Measurements from ENCODE around the gene RASSF4.

RASSF4 gene

DNA sequence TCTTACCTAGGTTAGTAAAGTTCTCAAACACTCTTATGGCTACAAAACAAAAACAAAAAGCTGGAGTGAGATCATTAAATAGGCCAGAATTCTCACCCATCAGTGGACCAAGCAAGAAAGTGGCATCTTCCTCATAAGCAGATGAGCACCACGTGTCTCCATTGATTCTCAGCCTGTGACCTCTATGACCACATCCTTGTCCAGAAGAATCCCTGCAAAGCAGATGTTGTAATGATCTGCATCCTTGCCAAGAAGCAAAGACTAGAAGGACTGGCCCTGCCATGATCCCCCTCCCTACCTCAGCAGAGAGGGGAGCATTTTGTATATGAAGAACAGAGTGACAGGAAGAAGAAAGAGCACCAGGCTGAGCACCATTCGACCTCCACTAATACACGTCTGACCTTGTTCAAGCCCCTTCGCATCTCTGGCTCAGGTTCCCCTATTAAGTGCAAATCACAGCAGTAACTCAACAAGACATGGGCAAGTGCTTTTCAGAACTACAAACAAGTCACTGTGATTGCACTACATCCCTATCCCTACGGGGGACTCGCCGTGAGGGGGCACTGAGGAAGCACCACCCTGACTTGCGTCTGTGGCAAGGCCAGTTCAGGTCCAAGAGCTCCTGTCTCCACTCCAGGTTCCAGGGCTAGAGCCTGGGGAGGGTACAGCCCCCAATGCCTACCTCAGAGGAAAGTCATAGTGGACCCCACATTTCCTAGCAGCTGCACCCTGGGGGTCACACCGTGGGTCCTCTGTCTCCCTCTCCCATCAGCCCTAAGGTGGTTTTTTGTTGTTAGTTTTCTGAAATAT lies 22.2 kb upstream of the RASSF4 start:
- H3K27ac ChIP-seq (ENCODE audit: low read depth, low read length): no peak overlapping the region
- H3K27me3 ChIP-seq (ENCODE audit: control insufficient read depth in 1 of 2, insufficient read depth in 2 of 2, low read length in 2 of 2): no peaks in the 10 kb centered on the region
- H3K4me1 ChIP-seq (ENCODE audit: insufficient read depth, low read length): peaks cover 24% of the 10 kb centered on the region
- H3K4me3 ChIP-seq (ENCODE audit: low read depth in 1 of 2, low read length in 2 of 2): no peak overlapping the region
- no peaks in the 10 kb centered on the region for H3K36me3 ChIP-seq (ENCODE audit: insufficient read depth, low read length)
- no peaks in the 10 kb centered on the region for H3K9me3 ChIP-seq (ENCODE audit: low read length)
- no peak overlapping the region for H3K9ac ChIP-seq (ENCODE audit: low read length)

DNA sequence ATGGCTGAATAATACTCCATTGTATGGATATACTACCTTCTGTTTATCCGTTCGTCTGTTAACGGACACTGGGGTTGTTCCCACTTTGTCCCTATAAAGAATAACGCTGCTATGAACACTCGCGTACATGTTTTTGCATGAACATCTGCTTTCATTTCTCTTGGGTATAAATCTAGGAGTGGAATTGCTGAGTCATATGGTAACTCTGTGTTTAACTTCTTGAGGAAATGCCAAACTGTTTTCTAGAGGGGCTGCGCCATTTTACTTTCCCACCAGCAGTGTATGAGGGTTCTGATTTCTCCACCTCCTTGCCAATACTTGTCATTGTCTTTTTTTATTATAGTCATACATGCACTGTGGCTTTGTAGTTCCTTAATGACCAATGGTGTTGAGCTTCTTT lies 20.6 kb upstream of the RASSF4 start:
- Histone ChIP-seq H3K9ac (ENCODE audit: low read length) (no peak overlapping the region), H3K4me1 (ENCODE audit: insufficient read depth, low read length) (peaks cover 17% of the 10 kb centered on the region), H3K27me3 (ENCODE audit: control insufficient read depth in 1 of 2, insufficient read depth in 2 of 2, low read length in 2 of 2) (no peaks in the 10 kb centered on the region), H3K36me3 (ENCODE audit: insufficient read depth, low read length) (no peaks in the 10 kb centered on the region), H3K27ac (ENCODE audit: low read depth, low read length) (no peak overlapping the region), H3K9me3 (ENCODE audit: low read length) (no peaks in the 10 kb centered on the region), H3K4me3 (ENCODE audit: low read depth in 1 of 2, low read length in 2 of 2) (no peak overlapping the region)

DNA sequence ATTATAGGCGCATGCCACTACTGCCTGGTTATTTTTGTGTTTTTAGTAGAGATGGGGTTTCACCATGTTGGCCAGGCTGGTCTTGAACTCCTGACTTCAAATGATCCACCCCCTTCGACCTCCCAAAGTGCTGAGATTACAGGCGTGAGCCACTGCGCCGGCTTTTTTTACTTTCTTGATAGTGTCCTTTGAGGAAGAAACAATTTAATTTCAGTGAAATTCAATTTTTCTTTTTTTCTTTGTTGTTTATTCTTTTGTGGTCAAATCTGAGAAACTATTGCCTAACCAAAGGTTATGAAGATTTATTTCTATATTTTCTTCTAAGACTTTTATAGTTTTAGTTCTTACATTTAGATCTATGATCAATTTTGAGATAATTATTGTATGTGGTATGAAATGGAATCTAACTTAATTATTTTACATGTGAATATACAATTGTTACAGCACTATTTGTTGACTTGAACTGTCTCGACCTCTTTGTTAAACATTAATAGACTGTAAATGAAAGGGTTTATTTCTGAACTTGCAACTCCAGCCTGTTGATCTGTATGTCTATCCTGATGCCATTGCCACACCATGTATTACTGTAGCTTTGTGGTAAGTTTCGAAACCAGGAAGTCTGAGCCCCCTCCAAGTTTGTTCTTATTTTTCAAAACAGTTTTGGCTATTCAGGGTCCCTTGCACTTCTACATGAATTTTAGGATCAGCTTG lies 19.8 kb upstream of the RASSF4 start:
- no peak overlapping the region for H3K27ac ChIP-seq (ENCODE audit: low read depth, low read length)
- no peaks in the 10 kb centered on the region for H3K9me3 ChIP-seq (ENCODE audit: low read length)
- no peaks in the 10 kb centered on the region for H3K36me3 ChIP-seq (ENCODE audit: insufficient read depth, low read length)
- H3K4me1 ChIP-seq (ENCODE audit: insufficient read depth, low read length): peaks cover 12% of the 10 kb centered on the region
- H3K9ac ChIP-seq (ENCODE audit: low read length): no peak overlapping the region
- no peaks in the 10 kb centered on the region for H3K27me3 ChIP-seq (ENCODE audit: control insufficient read depth in 1 of 2, insufficient read depth in 2 of 2, low read length in 2 of 2)
- H3K4me3 ChIP-seq (ENCODE audit: low read depth in 1 of 2, low read length in 2 of 2): no peak overlapping the region

DNA sequence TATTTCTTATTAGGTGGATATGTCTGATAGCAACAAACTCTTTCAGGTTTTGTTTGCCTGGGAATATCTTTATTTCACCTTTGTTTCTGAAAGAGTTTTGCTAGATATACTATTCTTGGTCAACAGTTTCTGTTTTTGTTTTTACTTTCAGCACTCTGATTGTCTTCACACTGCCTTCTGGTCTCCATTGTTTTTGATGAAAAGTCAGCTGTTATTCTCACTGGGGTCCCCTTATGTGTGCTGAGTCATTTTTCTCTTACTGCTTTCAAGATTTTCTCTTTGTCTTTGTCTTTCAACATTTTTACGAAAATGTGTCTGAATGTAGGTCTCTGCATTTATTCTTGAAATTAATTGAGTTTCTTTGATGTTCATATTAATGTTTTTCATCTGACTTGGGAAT lies 15.2 kb upstream of the RASSF4 start:
- Histone ChIP-seq H3K27me3 (ENCODE audit: control insufficient read depth in 1 of 2, insufficient read depth in 2 of 2, low read length in 2 of 2) (no peaks in the 10 kb centered on the region), H3K36me3 (ENCODE audit: insufficient read depth, low read length) (no peaks in the 10 kb centered on the region), H3K9me3 (ENCODE audit: low read length) (no peaks in the 10 kb centered on the region), H3K4me1 (ENCODE audit: insufficient read depth, low read length) (no peaks in the 10 kb centered on the region), H3K27ac (ENCODE audit: low read depth, low read length) (no peak overlapping the region), H3K4me3 (ENCODE audit: low read depth in 1 of 2, low read length in 2 of 2) (no peak overlapping the region), H3K9ac (ENCODE audit: low read length) (no peak overlapping the region)

DNA sequence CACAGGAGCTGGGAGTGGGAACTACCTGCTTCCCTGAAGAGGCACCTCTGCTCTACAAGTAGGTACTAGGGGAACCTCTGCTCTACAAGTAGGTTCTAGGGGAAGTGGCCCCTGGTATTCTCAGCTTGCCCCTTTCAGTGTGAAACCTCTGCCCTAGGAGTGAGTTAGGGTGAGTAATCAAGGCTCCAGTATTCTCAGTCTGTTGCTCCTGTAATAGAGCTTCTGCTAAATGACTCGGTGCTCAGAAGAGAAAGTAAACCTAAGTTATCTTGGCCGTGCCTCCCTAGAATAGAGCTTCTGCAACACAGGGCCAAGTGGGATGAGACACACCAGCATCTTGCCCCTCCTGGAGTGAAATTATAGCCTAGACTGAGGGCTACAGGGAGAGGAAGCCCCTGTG lies 13.4 kb upstream of the RASSF4 start:
- H3K27me3 ChIP-seq (ENCODE audit: control insufficient read depth in 1 of 2, insufficient read depth in 2 of 2, low read length in 2 of 2): no peaks in the 10 kb centered on the region
- no peaks in the 10 kb centered on the region for H3K9me3 ChIP-seq (ENCODE audit: low read length)
- no peak overlapping the region for H3K27ac ChIP-seq (ENCODE audit: low read depth, low read length)
- H3K4me1 ChIP-seq (ENCODE audit: insufficient read depth, low read length): peaks cover 6% of the 10 kb centered on the region
- H3K4me3 ChIP-seq (ENCODE audit: low read depth in 1 of 2, low read length in 2 of 2): no peak overlapping the region
- H3K9ac ChIP-seq (ENCODE audit: low read length): no peak overlapping the region
- no peaks in the 10 kb centered on the region for H3K36me3 ChIP-seq (ENCODE audit: insufficient read depth, low read length)

DNA sequence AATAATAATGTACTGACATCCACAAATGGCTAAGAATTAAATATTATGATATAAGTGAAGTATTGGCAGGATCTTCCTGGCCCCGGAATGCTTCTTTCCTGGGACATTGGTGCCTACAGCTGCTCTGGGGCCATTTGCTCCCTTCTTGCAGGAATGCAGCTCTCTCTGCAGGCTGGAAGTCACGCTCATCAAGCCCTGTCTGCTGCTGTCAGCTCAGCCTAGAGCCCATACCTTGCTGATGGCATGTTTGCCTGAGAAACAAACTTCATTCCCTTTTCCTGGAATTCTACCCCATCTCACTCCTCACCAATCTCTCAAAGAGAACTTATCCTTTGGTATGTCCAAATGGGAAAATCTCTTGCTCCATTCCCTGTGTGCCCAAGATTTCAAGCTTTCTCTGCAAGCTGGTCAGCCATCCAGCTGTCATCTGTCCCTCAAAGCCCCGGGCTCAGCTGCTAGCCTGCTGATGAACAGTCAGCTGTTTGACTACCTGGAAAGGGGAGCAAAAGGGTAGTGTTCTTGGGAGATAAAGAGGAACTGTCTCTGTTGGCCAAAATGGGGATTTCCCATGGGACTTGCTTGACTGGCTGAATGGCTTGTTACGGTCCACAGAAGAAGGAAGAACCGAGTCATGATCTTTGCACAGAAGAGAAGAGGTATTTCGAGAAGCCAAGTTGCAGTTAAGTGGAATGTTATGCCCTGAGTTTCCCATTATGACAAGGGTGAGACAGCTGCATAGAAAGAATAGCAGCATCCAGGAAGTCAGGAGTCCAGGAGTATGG lies 12.0 kb upstream of the RASSF4 start:
- no peak overlapping the region for H3K27ac ChIP-seq (ENCODE audit: low read depth, low read length)
- H3K9me3 ChIP-seq (ENCODE audit: low read length): no peaks in the 10 kb centered on the region
- H3K4me3 ChIP-seq (ENCODE audit: low read depth in 1 of 2, low read length in 2 of 2): no peak overlapping the region
- H3K4me1 ChIP-seq (ENCODE audit: insufficient read depth, low read length): peaks cover 6% of the 10 kb centered on the region
- no peaks in the 10 kb centered on the region for H3K27me3 ChIP-seq (ENCODE audit: control insufficient read depth in 1 of 2, insufficient read depth in 2 of 2, low read length in 2 of 2)
- no peaks in the 10 kb centered on the region for H3K36me3 ChIP-seq (ENCODE audit: insufficient read depth, low read length)
- no peak overlapping the region for H3K9ac ChIP-seq (ENCODE audit: low read length)

DNA sequence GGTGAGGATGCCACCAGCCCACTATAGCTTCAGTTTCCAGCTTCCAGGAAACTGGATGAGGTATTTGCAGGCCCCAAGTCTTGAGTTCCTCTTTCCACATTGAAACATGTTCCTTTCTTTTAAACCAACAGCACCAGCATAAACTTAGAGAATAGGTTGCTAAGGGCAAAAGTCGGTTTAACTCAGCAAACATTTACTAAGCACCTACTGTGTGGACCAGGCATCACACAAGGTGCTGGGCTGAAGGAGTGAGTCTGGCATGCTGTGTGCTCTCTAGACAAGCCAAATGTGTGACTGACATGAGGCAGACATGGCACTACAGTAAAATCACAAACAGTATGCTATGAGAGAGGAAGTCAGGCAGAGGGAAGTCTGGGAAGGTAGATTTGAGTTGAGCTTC lies 11.0 kb upstream of the RASSF4 start:
- no peaks in the 10 kb centered on the region for H3K27me3 ChIP-seq (ENCODE audit: control insufficient read depth in 1 of 2, insufficient read depth in 2 of 2, low read length in 2 of 2)
- no peak overlapping the region for H3K27ac ChIP-seq (ENCODE audit: low read depth, low read length)
- no peak overlapping the region for H3K4me3 ChIP-seq (ENCODE audit: low read depth in 1 of 2, low read length in 2 of 2)
- H3K9ac ChIP-seq (ENCODE audit: low read length): no peak overlapping the region
- H3K9me3 ChIP-seq (ENCODE audit: low read length): no peaks in the 10 kb centered on the region
- H3K36me3 ChIP-seq (ENCODE audit: insufficient read depth, low read length): no peaks in the 10 kb centered on the region
- peaks cover 6% of the 10 kb centered on the region for H3K4me1 ChIP-seq (ENCODE audit: insufficient read depth, low read length)

DNA sequence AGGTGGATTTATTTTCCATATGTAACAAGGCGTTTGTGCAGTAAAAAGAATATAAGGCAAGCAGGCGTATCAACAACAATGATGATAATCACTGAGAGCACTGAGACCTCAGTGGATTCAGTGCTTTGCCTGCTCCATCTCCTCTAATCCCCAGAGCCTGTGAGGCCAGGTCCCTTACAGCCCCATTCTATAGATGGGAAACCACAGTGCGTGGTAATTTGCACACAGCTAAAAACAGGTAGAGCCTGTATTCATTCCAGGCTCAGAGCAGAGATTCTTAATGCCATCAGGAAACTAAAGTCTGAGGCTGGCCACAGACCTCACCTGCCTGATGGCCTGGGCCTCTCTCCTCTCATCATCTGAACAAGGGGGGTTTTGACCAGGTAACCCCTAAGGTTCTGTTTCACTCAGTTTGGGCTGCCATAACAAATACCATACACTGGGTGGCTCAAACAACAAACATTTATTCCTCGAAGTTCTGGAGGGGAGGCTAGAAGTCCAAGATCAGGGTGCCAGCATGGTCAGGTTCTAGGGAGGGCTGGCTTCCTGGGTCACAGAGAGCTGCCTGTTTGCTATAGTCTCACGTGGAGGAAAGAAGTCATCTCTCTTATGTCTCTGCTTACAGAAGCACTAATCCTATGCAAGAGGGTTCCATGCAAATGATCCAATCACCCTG lies 10.3 kb upstream of the RASSF4 start:
- H3K27ac ChIP-seq (ENCODE audit: low read depth, low read length): no peak overlapping the region
- H3K9me3 ChIP-seq (ENCODE audit: low read length): no peaks in the 10 kb centered on the region
- H3K4me1 ChIP-seq (ENCODE audit: insufficient read depth, low read length): peaks cover 6% of the 10 kb centered on the region
- H3K36me3 ChIP-seq (ENCODE audit: insufficient read depth, low read length): no peaks in the 10 kb centered on the region
- H3K27me3 ChIP-seq (ENCODE audit: control insufficient read depth in 1 of 2, insufficient read depth in 2 of 2, low read length in 2 of 2): no peaks in the 10 kb centered on the region
- H3K9ac ChIP-seq (ENCODE audit: low read length): no peak overlapping the region
- no peak overlapping the region for H3K4me3 ChIP-seq (ENCODE audit: low read depth in 1 of 2, low read length in 2 of 2)

DNA sequence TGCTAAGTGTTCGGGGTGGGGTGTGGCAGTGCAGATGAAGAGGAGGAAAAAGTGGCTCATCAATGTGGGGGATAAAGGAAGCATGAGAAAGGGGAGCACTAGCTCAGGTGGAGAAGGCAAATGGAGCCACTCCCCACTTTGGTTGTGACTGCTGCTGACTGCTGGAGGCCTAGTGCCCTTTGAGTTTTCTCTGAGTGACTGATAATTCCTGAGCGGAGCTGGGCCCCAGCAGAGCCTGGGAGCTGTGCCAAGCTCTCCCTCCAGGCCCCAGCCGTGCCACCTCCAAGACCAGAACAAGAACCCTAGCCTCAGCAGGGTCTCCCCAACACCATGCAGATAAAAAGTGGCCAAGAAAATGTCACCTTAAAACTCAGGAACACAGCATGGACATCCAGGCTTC lies 9.7 kb upstream of the RASSF4 start:
- no peak overlapping the region for H3K9ac ChIP-seq (ENCODE audit: low read length)
- H3K4me1 ChIP-seq (ENCODE audit: insufficient read depth, low read length): peaks cover 6% of the 10 kb centered on the region
- H3K4me3 ChIP-seq (ENCODE audit: low read depth in 1 of 2, low read length in 2 of 2): no peak overlapping the region
- no peaks in the 10 kb centered on the region for H3K9me3 ChIP-seq (ENCODE audit: low read length)
- H3K36me3 ChIP-seq (ENCODE audit: insufficient read depth, low read length): no peaks in the 10 kb centered on the region
- H3K27me3 ChIP-seq (ENCODE audit: control insufficient read depth in 1 of 2, insufficient read depth in 2 of 2, low read length in 2 of 2): no peaks in the 10 kb centered on the region
- H3K27ac ChIP-seq (ENCODE audit: low read depth, low read length): no peak overlapping the region

DNA sequence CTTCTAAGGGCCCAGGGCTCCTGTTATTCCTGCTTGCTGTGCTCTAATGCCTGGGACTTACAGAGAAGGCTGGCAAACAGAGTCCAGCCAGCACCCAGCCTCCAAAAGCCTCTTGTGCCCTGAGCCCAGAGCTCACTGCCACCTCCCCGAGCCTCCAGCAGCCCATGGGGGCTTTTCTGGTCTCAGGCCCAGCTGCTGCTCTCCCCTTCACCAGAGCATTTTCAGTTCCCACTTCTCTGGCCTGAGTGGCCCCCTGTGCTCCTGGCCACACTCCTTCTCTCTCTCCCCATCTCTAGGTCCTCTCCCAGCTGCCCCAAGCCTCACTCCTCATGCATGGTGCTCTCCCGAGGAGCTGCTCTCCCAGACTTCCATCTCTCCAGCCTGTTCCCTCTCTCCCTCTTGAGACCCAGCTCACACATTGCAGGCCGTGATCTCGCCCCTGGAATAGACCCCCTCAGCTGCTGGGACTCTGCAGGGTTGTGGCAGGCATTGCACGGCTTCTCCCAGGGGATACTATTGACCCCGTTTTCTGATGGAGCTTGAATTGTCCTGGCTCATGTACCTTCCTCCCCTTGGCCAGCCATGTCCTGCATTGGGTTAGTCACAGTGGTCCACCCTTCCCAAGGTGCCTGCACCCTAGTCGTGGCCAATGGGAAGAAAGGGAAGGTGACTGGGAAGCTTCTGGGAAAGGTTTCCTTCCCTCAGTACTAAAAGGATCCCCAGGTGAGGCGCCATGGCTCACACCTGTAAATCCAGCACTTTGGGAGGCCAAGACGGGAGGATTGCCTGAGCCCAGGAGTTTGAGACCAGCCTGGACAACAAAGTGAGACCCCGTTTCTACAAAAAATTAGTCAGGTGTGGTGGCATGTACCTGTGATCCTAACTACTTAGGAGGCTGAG lies 9.0 kb upstream of the RASSF4 start:
- Histone ChIP-seq H3K27ac (ENCODE audit: low read depth, low read length) (no peak overlapping the region), H3K9me3 (ENCODE audit: low read length) (no peaks in the 10 kb centered on the region), H3K4me3 (ENCODE audit: low read depth in 1 of 2, low read length in 2 of 2) (no peak overlapping the region), H3K4me1 (ENCODE audit: insufficient read depth, low read length) (peaks cover 6% of the 10 kb centered on the region), H3K27me3 (ENCODE audit: control insufficient read depth in 1 of 2, insufficient read depth in 2 of 2, low read length in 2 of 2) (no peaks in the 10 kb centered on the region), H3K9ac (ENCODE audit: low read length) (no peak overlapping the region), H3K36me3 (ENCODE audit: insufficient read depth, low read length) (no peaks in the 10 kb centered on the region)

All from muscle layer of colon (tissue), 2 donors.